Stimulated activated CD4-positive, alpha-beta T cell treated with anti-CD3 and anti-CD28 coated beads, TNF-alpha, amount 100 ng/mL, for 1 hour (primary cell): ENCODE measurements around the gene RNF213.
"Not testable (repeated sequence)": the region's sequence is repeated elsewhere in the genome, so short reads cannot be mapped to it uniquely, and the experiment has no call there.

Experiments used
- DNase-seq, 3 donors: peaks; one replicate each; pipeline ENCODE4 v3.0.0-alpha.2; 2020; ENCODE audit warnings: low read depth in 3 of 3, low spot score in 1 of 3

Gene RNF213

DNA sequence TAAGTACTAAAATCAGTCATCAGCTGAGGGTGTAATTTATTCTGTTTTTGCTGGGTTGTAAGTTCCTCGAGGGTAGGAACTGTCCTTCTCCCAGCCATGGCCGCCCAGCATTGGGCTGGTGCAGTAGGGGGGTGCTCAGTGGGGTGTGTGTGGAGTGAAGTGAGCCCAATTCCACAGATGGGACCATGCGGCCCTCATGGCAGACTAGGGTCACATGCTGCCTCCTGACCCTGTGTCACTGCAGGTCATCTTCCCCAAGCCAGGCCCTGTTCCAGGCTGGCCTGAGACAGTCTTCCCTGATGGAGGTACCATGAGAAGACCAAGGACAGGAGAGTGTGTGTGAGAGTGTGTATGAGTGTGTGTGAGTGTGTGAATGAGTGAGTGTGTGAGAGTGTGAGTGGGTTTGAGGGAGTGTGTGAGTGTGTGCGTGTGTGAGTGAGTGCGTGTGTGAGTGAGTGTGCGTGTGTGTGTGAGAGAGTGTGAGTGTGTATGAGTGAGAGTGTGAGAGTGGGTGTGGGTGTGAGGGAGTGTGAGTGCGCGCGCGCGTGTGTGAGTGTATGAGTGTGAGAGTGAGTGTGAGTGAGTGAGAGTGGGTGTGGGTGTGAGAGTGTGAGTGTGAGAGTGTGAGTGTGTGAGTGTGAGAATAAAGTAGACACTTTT is 36.7 kb upstream of the RNF213 start:
- no peak for DNase-seq

DNA sequence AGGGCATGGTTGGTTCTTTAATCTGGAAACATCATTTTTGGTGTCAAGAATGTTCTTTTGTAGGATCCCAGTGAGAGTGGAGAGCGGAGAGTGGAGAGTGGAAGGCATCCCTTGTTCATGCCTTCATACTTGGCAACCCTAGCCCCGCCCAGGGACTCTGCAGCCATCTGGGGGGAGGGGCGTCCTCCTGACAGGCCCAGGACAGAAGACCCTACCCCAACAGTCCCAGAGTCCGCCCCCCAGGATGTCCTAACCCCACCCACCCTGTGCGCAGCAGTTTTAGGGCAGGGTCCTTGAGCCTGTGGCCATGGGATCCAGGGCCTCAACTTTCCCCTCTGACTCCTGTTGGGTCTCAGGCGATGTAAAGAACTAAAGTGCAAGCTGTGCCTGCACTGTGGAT is 36.0 kb upstream of the RNF213 start:
- DNase-seq, result no peak

DNA sequence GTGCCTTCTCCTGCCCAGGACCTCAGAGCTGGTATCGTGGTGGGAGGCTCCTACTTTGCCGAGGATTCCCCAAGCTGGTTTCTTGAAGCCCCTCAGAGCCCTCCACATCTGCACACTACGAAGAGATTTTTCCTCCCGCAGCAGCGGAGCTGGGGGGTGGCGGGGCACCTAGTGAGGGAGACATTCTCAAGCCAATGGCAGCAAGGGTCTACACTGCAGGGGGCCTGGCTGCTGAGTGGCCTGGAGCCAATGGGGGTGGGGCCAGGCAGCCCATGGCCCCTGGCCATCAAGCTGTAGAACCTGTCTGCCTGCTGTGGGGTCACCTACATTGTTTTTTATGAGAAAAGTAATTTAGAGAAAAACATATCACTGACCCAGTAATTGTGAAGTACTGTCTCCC is 35.4 kb upstream of the RNF213 start:
- DNase-seq, result no peak

DNA sequence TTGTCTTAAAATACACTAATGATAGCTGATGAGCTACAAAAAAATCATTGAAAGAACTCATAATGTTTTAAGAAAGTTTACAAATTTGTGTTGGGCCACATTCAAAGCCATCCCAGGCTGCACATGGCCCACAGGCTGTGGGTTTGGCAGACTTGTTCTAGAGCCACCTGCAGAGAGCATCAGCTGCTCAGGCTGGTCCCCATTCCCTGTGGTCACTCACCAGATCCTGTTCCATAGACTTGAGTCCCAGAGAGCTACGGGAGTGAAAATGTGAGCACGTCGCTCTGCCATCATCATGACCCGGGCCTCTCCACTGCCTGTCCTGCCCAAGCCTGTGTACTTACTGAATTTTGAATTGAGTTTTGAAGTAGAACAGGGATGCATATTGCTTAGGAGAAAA is 33.5 kb upstream of the RNF213 start:
- no peak for DNase-seq

DNA sequence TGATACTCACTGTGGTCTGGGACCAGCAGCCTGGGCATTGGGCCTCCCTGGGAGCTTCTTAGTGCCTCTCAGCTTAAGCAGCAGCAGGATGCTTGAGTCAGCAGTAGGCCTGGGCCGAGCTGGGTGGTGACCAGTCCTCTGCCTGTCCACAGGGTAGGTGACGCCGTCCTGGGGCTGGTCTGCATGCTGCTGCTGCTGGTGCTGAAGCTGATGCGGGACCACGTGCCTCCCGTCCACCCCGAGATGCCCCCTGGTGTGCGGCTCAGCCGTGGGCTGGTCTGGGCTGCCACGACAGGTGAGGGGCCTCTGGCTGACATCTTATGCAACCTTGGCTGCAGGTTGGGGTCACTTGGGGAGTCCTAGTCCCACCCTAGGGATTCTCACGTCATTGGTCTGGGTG is 33.0 kb upstream of the RNF213 start:
- no peak for DNase-seq

DNA sequence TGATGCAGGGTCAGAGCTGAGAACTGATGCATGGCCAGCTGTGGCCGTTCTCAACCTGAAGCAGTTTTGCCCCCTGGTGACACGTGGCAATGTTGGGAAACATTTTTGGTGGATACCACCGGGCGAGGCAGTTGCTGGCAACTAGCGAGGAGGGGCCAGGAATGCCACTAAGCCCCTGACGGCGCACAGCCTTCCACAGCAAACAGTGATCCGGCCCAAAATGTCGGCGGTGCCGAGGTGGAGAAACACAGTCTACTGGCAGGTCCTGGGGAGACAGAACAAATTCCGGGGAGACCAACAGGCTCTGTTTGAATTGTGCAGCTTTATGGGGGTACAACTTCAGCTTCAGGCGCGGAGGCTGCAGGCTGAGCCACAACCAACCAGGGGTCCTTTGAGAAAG is 32.2 kb upstream of the RNF213 start:
- no peak for DNase-seq

DNA sequence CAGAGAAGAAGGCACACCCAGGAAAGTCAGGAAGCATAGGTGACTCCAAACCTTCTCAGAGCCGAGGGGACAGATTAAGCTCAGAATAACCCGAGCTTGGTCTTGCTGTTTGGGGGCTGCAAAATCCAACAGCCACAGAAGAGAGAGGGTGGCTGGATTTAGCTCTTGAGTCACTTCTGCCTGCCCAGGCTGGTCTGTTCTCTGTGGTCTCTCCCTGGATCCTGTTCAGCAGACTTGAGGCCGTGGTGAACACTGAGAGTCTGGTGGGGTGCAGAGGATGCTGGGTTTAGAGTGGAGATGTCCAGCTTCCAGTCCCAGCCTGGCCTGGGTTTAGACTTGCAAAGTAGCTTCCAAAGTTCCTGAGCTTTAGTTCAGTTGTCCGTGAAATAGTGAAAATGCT is 31.6 kb upstream of the RNF213 start:
- DNase-seq, result no peak

DNA sequence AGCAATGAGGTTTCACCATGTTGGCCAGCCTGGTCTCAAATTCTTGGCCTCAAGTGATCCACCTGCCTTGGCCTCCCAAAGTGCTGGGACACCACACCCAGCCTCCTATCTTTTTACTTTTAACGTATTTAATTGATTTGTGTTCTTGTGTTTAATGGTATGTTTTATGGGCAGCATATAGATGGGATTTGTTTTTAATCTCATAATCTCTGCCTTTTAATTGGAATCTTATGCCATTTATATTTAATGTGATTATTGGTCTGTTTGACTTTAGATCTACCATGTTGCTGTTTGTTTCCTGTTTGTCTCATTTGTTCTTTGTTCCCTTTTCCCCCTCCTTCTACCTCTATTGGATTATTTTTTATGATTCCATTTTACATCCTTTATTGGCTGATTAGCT is 28.2 kb upstream of the RNF213 start:
- DNase-seq, result no peak

DNA sequence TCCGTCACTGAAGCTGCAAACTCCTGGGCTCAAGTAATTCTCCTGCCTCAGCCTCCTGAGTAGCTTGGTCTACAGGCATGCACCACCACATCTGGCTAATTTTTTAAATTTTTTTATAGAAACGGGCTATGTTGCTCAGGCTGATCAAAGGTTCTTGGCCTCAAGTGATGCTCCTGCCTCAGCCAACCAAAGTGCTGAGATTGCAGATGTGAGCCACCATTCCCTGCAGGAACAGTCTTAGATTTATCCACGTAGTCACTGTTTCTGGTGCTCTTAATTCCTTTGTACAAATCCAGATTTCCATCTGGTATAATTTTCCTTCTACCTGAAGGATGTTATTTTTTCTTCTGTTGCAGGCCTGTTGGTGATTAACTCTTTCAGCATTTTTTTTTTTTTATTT is 27.4 kb upstream of the RNF213 start:
- DNase-seq, result no peak

DNA sequence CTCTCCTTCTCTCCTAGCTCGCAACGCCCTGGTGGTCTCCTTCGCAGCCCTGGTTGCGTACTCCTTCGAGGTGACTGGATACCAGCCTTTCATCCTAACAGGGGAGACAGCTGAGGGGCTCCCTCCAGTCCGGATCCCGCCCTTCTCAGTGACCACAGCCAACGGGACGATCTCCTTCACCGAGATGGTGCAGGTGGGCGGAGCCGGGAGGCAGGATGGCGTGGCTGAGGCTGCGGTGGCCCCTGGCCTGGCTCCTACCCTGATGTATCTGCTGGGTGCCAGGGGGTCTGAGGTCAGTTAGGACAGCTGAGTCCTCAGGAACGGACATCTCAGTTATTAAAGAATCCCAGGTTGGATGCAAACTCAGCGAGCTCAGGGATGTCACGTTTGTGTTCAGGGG is 23.7 kb upstream of the RNF213 start:
- DNase-seq, result no peak

DNA sequence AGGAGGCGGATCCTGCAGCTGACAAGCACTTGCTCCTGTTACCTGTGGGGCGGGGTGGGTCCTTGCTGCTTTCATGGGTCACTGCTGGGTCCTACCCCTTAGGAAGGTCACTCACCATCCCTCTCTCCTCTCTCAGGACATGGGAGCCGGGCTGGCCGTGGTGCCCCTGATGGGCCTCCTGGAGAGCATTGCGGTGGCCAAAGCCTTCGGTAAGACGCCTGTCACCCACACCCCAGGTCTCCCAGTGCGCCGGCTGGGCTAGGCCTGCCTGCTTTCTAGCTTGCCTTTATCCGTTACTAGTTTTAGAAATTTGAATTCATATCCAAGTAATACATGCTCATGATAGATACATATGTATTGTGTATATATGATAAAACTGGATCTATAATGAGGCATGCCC is 23.3 kb upstream of the RNF213 start:
- no peak for DNase-seq

DNA sequence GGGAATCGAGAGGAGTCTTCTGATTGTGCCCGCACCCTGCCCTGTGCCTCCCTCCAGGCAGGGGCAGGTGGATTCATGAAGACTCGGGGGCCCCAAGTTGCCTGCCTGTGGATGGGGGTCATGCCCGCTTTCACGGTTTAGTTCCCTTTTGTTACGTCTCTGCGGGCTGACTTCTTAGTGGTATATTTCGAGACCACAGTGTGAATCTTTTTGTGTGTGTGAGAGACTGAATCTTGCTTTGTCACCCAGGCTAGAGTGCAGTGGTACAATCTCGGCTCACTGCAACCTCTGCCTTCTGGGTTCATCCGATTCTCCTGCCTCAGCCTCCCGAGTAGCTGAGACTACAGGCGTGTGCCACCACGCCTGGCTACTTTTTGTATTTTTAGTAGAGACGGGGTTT is 18.1 kb upstream of the RNF213 start:
- DNase-seq, result no peak

DNA sequence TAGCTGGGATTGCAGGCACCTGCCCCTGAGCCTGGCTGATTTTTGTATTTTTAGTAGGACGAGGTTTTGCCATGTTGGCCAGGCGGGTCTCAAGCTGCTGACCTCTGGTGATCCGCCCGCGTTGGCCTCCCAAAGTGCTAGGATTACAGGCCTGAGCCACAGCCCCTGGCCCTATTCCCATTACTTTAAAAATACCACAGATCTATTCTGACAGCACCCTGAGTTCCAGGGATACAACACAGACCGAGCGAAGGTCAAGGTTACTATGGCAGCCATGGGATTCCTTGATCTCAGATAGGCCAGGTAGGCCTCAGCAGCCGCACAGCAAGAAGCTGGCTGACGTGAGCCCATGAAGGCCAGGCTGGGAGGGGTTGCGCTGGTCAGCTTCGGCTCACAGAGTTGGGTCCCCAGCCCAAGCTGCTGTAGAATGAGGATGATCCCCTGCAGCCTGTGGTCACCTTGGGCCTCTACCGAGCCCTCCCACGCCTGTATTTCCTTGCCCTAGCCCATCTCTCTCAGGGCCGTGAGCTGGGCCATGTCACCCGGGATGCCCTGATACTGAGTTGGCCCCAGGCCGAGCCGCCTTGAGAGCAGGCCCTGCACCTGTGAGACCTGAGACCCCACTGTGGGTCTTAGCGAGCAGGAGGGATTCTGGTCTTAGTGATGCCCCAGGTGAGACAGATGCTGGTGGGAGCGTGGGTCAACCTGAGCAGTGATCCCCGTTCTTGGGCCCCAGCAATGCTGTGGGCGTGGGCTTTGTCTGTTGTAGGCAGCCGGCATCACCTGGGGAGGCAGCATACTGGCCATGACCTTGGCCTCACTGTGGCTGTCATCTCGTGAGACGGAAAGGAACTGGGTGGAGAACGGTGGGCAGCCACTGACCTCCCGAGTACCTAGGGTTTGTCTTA is 16.9 kb upstream of the RNF213 start:
- no peak for DNase-seq

DNA sequence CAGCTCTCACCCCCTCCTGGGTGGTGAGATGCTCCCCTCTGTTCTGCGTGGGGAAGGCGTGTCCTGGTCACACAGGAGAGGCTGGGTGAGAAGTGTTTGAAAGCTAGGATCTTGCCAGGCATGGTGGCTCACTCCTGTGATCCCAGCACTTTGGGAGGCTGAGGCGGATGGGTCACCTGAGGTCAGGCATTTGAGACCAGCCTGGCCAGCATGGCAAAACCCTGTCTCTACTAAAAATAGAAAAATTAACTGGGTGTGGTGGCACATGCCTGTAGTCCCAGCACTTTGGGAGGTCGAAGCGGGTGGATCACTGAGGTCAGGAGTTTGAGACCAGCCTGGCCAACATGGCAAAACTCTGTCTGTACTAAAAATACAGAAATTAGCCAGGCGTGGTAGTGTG is 16.2 kb upstream of the RNF213 start:
- DNase-seq, result not testable (repeated sequence)

DNA sequence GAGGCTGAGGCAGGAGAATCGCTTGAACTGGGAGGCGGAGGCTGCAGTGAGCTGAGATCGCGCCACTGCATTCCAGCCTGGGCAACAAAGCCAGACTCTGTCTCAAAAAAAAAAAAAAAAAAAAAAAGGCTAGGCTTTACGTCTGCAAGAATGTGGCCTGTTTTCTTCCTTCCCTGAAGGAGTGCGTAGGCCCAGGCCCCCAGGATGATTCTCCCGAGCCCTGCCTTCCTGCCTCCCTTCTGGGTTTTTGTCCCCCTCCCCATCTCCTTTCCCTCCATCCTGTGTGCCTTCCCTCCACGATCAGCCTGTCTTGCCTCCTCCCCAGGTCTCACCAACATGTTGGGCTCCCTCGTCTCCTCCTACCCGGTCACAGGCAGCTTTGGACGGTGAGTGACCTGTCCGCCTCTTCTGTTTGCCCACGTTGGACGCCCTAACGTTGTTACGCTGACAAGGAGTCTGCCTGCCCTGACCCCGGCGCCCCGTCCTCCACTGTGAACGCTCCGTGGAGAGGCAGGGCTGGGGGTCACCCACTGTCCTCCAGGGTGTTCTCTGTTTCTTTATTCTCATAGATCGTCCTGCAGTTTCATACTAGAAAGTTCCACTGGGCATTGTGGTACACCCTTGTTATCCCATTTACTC is 15.7 kb upstream of the RNF213 start:
- DNase-seq, result no peak

DNA sequence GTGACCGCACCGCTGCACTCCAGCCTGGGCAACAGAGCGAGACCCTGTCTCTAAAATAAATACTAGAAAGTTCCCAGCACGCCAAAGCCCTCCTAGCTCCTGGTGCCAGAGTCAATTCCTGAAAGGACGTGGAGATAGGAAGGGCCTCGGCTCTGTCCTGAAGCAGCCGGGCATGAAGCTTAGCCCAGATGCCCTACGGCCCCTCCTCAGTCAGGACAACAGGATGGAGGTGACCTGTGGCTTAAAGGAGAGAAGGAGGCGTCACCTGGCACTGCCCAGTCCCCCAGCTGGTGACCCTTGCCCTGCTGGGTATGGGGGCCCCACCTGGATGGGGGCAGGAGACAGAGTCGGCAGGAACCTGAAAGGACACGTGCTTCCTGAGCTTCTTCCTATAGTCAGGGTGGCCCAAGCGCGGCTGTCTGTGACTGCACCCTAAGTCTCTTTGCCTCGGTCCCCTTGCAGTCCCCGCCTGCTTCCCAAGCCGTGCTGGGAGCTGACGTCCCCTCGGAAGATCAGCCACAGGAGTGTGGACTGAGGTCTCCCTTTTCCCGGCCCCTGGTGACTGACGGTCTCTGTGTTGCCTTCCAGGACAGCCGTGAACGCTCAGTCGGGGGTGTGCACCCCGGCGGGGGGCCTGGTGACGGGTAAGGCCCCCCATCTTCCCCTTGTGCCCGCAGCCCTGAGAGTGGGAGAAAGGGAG is 14.9 kb upstream of the RNF213 start:
- no peak for DNase-seq

DNA sequence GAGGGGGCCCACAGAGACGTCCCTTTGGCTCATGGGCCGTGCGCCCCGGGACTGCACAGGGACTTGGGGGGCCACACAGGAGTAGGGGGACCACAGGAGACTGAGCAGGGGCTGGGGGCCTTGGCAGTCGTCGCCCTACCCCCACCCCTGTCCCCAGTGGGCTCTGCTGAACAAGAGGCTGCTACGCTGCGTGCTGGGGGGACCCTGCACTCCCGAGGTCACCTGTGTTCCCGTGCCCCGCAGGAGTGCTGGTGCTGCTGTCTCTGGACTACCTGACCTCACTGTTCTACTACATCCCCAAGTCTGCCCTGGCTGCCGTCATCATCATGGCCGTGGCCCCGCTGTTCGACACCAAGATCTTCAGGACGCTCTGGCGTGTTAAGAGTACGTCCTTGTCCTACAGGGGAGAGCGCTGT is 14.4 kb upstream of the RNF213 start:
- DNase-seq, result no peak

DNA sequence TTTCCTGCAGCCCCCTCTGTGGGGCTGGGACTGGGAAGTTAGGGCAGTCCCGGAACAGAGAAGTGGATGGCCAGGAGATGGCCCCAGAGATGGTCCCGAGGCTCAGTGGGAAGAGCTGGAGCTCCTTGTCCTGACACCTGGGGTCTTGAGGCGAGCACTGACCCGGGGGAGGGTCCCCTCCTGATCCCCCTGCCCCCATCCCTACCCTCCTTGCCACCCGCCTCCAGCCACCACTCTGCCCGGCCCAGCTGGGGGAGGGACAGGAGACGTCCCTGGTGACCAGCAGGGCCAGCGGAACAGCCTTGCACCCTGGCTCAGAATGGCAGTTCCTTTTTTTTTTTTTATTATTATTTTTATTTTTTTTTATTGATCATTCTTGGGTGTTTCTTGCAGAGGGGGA is 13.9 kb upstream of the RNF213 start:
- no peak for DNase-seq

DNA sequence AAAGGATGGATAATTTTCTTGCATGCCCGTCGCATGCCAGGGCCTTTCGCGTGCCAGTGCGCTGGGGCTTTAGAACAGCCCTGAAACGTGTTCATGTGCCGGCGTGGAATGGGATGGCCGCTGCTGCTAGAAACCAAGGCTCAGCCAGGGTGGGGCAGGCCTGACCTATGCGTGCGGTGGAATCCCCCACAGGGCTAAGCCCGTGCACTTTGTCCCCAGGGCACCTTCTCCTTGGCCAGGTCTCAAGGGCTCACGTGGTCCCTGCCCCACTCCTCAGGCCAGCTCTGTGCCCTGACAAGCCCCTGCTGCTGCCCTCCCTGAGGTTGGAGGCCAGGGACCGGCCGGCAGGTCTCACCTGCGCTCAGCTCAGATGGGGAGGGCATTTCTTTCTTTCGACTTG is 13.1 kb upstream of the RNF213 start:
- DNase-seq, result no peak

DNA sequence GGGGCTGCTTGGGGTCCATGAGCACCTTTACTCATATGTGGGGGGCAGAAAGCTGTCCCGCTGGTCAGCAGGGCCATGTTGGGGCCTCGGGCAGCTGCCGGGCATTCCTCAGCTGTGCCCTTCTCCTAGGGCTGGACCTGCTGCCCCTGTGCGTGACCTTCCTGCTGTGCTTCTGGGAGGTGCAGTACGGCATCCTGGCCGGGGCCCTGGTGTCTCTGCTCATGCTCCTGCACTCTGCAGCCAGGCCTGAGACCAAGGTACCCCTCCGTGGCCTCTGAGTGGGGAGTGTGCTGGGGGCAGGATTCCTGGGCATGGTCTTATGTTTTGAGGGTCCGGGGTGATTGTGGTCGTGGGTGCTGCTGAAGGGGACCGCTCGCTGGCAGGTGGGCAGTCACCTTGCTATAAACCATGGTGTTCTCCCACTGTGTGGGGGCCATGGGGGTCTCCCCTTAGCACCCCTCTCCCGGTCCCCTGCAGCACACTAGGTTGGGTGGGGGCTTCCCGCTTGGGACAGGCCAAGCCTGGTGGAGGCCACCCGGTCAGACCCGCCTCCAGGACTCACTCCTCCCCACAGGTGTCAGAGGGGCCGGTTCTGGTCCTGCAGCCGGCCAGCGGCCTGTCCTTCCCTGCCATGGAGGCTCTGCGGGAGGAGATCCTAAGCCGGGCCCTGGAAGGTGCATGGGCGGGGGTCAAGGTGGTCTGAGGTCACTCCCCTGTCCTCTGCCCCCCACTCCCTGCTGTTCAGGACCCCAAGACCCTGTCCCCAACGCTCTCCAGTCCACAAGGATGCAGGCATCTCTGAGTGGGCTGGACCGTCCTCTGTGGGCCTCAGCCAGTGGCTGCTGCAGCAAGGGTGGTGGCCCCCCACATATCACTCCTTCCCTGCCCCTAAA is 12.4 kb upstream of the RNF213 start:
- no peak for DNase-seq
